Endothelial cell of umbilical vein (primary cell): ENCODE results near the gene SUN3. TPM values are rescaled to one million over a fixed set of nuclear protein-coding genes. Genes with fewer than 3 reads are reported as not detected.
"Not testable (repeated sequence)": the region's sequence is repeated elsewhere in the genome, so short reads cannot be mapped to it uniquely, and the experiment has no call there.

ENCODE experiments used
- BruUV-seq: library from RNA; stranded (reverse); fragments of 400-500 nt; replicated peaks from 2 replicates; lab custom pipeline; 2021; lab: Mats Ljungman, UMichigan
- CTCF ChIA-PET: fragments of 300-600, 350-600 bp; sonication (Branson Sonifier 250); formaldehyde crosslinking; loops from one replicate; lab custom pipeline; 2021; ENCODE audit warnings: antibody characterized with exemption, inconsistent platforms; lab: Charles Lee
- POLR2A ChIA-PET: fragments of 300-600, 350-600 bp; sonication (Branson Sonifier 250); formaldehyde crosslinking; loops from one replicate; lab custom pipeline; 2021; ENCODE audit warnings: antibody characterized with exemption, inconsistent platforms; lab: Charles Lee
- DNase-seq: peaks from one replicate; pipeline ENCODE4 v3.0.0-alpha.2; 2011; ENCODE audit warnings: low read depth, low spot score
- FAIRE-seq: peaks from 2 replicates; lab custom pipeline; 2011; peaks lifted over from hg19 to GRCh38; lab: Jason Lieb, UNC
- H2AFZ ChIP-seq: 2 replicates; pipeline ENCODE4 v1.6.0; 2012; ENCODE audit warnings: low read depth, low read length, control low read depth, inconsistent platforms
- H3K27ac ChIP-seq: 2 replicates; pipeline ENCODE4 v1.5.1; 2011; ENCODE audit warnings: low read depth, mild to moderate bottlenecking, control low read depth, low read length, moderate library complexity; ENCODE audit not compliant: insufficient read depth
- H3K27me3 ChIP-seq, 2 experiments: 2 replicates each; pipeline versions ENCODE4 v1.6.0 to v1.6.1; 2011; ENCODE audit warnings: low read length in 2 of 2, mixed read lengths in 1 of 2; ENCODE audit not compliant: control insufficient read depth in 2 of 2, insufficient read depth in 2 of 2
- H3K36me3 ChIP-seq, 2 experiments: 2 replicates in 1 of 2; 3 replicates in 1 of 2; pipeline ENCODE4 v1.5.1; 2011; ENCODE audit warnings: low read length in 2 of 2, mild to moderate bottlenecking in 1 of 2, moderate library complexity in 1 of 2; ENCODE audit not compliant: control insufficient read depth in 2 of 2, insufficient read depth in 2 of 2; ENCODE audit errors: extremely low read depth in 1 of 2
- H3K4me1 ChIP-seq: 3 replicates; pipeline ENCODE4 v1.5.1; 2011; ENCODE audit warnings: mild to moderate bottlenecking, low read length; ENCODE audit not compliant: control insufficient read depth, insufficient read depth; ENCODE audit errors: extremely low read depth
- H3K4me2 ChIP-seq: 2 replicates; pipeline ENCODE4 v1.6.1; 2011; ENCODE audit warnings: low read length, control low read depth, mixed read lengths; ENCODE audit not compliant: insufficient read depth
- H3K4me3 ChIP-seq, 3 experiments: fragments of 200-600 bp in 1 of 3; sonication (generic), shearing (Covaris generic) in 1 of 3; replicated peaks in 1 of 3; 2 replicates each; pipeline ENCODE4 v1.5.1; 2011 to 2016; ENCODE audit warnings: control low read depth in 3 of 3, low read length in 3 of 3, mild to moderate bottlenecking in 2 of 3, inconsistent platforms in 1 of 3, low read depth in 1 of 3, moderate library complexity in 1 of 3; ENCODE audit not compliant: insufficient read depth in 1 of 3
- H3K79me2 ChIP-seq: 2 replicates; pipeline ENCODE4 v1.6.0; 2012; ENCODE audit warnings: low read length, inconsistent platforms; ENCODE audit not compliant: control insufficient read depth, insufficient read depth
- H3K9ac ChIP-seq: replicated peaks from 2 replicates; pipeline ENCODE3; 2011; ENCODE audit warnings: low read length, control low read depth; ENCODE audit not compliant: insufficient read depth; ENCODE audit errors: extremely low read depth
- H3K9me1 ChIP-seq: replicated peaks from 3 replicates; pipeline ENCODE4 v1.6.0; 2011; ENCODE audit warnings: mild to moderate bottlenecking, low read length; ENCODE audit not compliant: control insufficient read depth, insufficient read depth; ENCODE audit errors: extremely low read depth
- H3K9me3 ChIP-seq: replicated peaks from 2 replicates; pipeline ENCODE4 v1.5.1; 2012; ENCODE audit warnings: low read length, inconsistent platforms; ENCODE audit not compliant: control insufficient read depth, insufficient read depth
- H4K20me1 ChIP-seq: replicated peaks from 2 replicates; pipeline ENCODE3; 2011; ENCODE audit warnings: mild to moderate bottlenecking, low read length; ENCODE audit not compliant: control insufficient read depth, insufficient read depth; ENCODE audit errors: extremely low read depth
- EZH2 ChIP-seq: IDR thresholded peaks from 2 replicates; pipeline ENCODE4 v1.6.1; 2012; ENCODE audit warnings: borderline replicate concordance, low read depth, mild to moderate bottlenecking, moderate library complexity, low read length, inconsistent platforms; ENCODE audit not compliant: severe bottlenecking
- FOS ChIP-seq: IDR thresholded peaks from 2 replicates; pipeline ENCODE4 v1.6.1; 2011; ENCODE audit warnings: mild to moderate bottlenecking, low read length, moderate library complexity, borderline replicate concordance; ENCODE audit not compliant: insufficient read depth
- MAX ChIP-seq: IDR thresholded peaks from 2 replicates; pipeline ENCODE4 v1.6.1; 2011; ENCODE audit not compliant: insufficient read depth, insufficient read length
- POLR2A ChIP-seq: IDR thresholded peaks from 2 replicates; pipeline ENCODE4 v1.6.1; 2012; ENCODE audit warnings: low read depth, mild to moderate bottlenecking, control low read depth, low read length
- POLR2AphosphoS5 ChIP-seq: IDR thresholded peaks from 2 replicates; pipeline ENCODE4 v1.6.1; 2012; ENCODE audit warnings: low read depth, mild to moderate bottlenecking, control low read depth, low read length, moderate library complexity; ENCODE audit not compliant: insufficient read depth
- dilution Hi-C: fragments of 300-500 bp; cut with MboI; formaldehyde crosslinking; loops from one replicate; pipeline ENCODE4 v1.15.0; 2019; ENCODE audit warnings: low sequenced_read_pairs; ENCODE audit not compliant: extremely low pct_ligation_motif_present
- intact Hi-C: fragments of 100-400 bp; cut with micrococcal nuclease; formaldehyde crosslinking; loops from one replicate; pipeline ENCODE4 v1.10.0; 2022
- polyA plus RNA-seq, 4 experiments: library from polyadenylated mRNA; depleted of rRNA in 3 of 4; stranded (reverse) in 3 of 4; unstranded in 1 of 4; fragments of >200 nt; gene quantifications; 2 replicates each; pipeline versions ENCODE4 v1.2.1 to v1.2.3, GENCODE V29; 2011 to 2012; ENCODE audit warnings: missing spikeins in 1 of 4
- total RNA-seq: library from RNA; stranded (reverse); gene quantifications from 2 replicates; pipeline ENCODE4 v1.2.3, GENCODE V29; 2021
- TF ChIP-seq, protein P1 (sequence below), 2 donors: IDR thresholded peaks; 1 replicate in 1 of 2; 2 replicates in 1 of 2; pipeline ENCODE4 v1.5.1; 2011; ENCODE audit warnings: low read length in 2 of 2, mild to moderate bottlenecking in 2 of 2, moderate library complexity in 2 of 2, control low read depth in 1 of 2, inconsistent platforms in 1 of 2, low read depth in 1 of 2; ENCODE audit not compliant: insufficient read depth in 1 of 2; ENCODE audit errors: extremely low read depth in 1 of 2

Gene SUN3
- total and polyA plus RNA-seq, 2 donors (not counting 3 experiments of a cell fraction or from before 2014, with no cell fraction given) = not detected

DNA sequence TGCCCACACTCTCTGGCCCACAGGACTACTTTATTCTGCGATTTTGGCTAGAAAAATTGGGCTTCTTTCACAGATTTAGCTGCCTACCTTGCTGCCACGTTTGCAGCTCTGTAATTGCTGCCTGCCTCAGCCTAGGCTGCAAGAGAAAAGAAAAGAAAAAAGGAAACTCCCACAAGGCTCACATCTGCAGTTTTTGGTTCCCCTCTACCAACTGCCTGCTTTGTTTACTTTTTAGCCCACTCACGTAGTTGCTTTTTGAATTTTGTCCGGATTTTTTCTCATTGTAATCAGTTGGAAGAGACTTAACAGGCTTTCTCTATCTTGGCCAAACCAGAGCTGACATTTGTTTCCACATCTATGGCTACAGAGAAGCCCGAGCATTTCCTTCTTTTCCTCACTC is 24.3 kb downstream of the SUN3 start:
- dilution Hi-C loops (no loop called here), intact Hi-C loops (no loop called here)
- Histone ChIP-seq H4K20me1 (no peaks in the 10 kb centered on the region), H3K79me2 (no peaks in the 10 kb centered on the region), H2AFZ (no peak overlapping the region), H3K27me3 (peaks cover 4 to 7% of the 10 kb centered on the region in 2 experiments), H3K9me1 (no peaks in the 10 kb centered on the region), H3K9me3 (no peaks in the 10 kb centered on the region), H3K4me3 (no peak overlapping the region), H3K4me2 (no peak overlapping the region), H3K9ac (no peak overlapping the region), H3K4me1 (no peaks in the 10 kb centered on the region), H3K36me3 (no peaks in the 10 kb centered on the region), H3K27ac (no peak overlapping the region)
- ChIA-PET CTCF (no interaction called here), POLR2A (no interaction called here)
- BruUV-seq = no TSS peak
- FAIRE-seq (no peak), DNase-seq (no peak)
- no peak for TF ChIP-seq MAX

DNA sequence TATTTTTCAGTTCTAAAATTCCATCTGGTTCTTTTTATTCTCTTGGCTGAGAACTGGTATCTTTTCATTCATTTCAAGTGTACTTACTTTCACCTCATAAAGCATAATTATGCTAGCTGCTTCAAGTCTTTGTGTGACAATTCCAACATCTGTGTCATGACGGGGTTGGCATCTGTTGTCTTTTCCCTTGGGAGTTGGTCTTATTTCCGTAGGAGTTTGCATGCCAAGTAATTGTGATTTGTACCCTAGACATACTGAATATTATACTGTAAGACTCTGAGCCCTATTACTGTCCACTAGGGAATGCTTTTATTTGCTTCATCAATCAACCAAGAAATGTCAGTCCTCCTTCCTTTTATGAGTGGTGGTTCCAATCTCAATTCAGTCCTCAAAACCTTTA is 24.9 kb downstream of the SUN3 start:
- no TSS peak for BruUV-seq
- Histone ChIP-seq H3K79me2 (no peaks in the 10 kb centered on the region), H4K20me1 (no peaks in the 10 kb centered on the region), H3K27ac (no peak overlapping the region), H3K9me1 (no peaks in the 10 kb centered on the region), H3K4me3 (no peak overlapping the region), H3K4me1 (no peaks in the 10 kb centered on the region), H3K4me2 (no peak overlapping the region), H3K9ac (no peak overlapping the region), H2AFZ (no peak overlapping the region), H3K27me3 (peaks cover 4 to 7% of the 10 kb centered on the region in 2 experiments), H3K9me3 (no peaks in the 10 kb centered on the region), H3K36me3 (no peaks in the 10 kb centered on the region)
- TF ChIP-seq, protein P1, sequence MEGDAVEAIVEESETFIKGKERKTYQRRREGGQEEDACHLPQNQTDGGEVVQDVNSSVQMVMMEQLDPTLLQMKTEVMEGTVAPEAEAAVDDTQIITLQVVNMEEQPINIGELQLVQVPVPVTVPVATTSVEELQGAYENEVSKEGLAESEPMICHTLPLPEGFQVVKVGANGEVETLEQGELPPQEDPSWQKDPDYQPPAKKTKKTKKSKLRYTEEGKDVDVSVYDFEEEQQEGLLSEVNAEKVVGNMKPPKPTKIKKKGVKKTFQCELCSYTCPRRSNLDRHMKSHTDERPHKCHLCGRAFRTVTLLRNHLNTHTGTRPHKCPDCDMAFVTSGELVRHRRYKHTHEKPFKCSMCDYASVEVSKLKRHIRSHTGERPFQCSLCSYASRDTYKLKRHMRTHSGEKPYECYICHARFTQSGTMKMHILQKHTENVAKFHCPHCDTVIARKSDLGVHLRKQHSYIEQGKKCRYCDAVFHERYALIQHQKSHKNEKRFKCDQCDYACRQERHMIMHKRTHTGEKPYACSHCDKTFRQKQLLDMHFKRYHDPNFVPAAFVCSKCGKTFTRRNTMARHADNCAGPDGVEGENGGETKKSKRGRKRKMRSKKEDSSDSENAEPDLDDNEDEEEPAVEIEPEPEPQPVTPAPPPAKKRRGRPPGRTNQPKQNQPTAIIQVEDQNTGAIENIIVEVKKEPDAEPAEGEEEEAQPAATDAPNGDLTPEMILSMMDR (IDR thresholded peaks at IDR 0.05; ENCODE audit: extremely low read depth in 1 of 2, insufficient read depth in 1 of 2, low read depth in 1 of 2, low read length in 2 of 2) = no peak
- TF ChIP-seq POLR2AphosphoS5 (no peak), MAX (no peak), POLR2A (no peak), EZH2 (no peak), FOS (no peak)
- ChIA-PET CTCF (no interaction called here), POLR2A (no interaction called here)
- intact Hi-C loops (no loop called here), dilution Hi-C loops (no loop called here)
- FAIRE-seq (no peak), DNase-seq (no peak)

DNA sequence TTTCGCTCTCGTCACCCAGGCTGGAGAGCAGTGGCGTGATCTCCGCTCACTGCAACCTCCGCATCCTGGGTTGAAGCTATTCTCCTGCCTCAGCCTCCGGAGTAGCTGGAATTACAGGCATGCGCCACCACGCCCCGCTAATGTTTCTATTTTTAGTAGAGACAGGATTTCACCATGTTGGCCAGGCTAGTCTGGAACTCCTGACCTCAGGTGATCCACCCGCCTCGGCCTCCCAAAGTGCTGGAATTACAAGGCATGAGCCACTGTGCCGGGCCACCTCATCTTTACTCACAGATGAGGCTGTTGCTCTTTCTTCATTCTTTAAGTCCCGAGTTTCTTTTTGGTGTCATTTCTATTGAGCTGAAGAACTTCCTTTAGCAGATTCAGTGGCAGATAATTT is 28.7 kb downstream of the SUN3 start:
- H3K27ac ChIP-seq, H3K9ac ChIP-seq, H3K27me3 ChIP-seq, H3K9me1 ChIP-seq, DNase-seq, H3K4me3 ChIP-seq, H2AFZ ChIP-seq, dilution Hi-C loops, H3K79me2 ChIP-seq, H4K20me1 ChIP-seq, BruUV-seq, H3K36me3 ChIP-seq, FAIRE-seq, H3K4me2 ChIP-seq, intact Hi-C loops, H3K4me1 ChIP-seq, POLR2A ChIA-PET, H3K9me3 ChIP-seq: not testable (repeated sequence)
- CTCF ChIA-PET = interaction anchor here (0.7 to 1.6 kb wide), 4 partner anchors 9 to 110 kb away, joined by 3 to 10 read pairs (median 5); no protein-coding TSS in a partner anchor
